ENCODE measurements around the gene AP2M1. TPM values are rescaled to one million over a fixed set of nuclear protein-coding genes. Genes with fewer than 3 reads are reported as not detected.

The AP2M1 gene
- total and polyA plus RNA-seq, 10 of the 15 experiments (the other 5 are each of a cell fraction or from before 2014, with no cell fraction given), result 65.6 to 356 (median 161) TPM

GRCh38 chr3:184230603-184231528 lies 56.2 kb downstream of the AP2M1 start:
- in situ Hi-C loops (cut with MboI), result no loop called here
- Histone ChIP-seq H3K27me3 (replicated peaks in 1 of 2; ENCODE audit: control insufficient read depth in 2 of 2, insufficient read depth in 2 of 2, low read length in 1 of 2) (peaks cover 16 to 18% of the 10 kb centered on the region in 2 experiments), H3K4me3 (no peak overlapping the region), H2AFZ (ENCODE audit: control insufficient read depth, low read depth, low read length) (no peak overlapping the region), H3K4me1 (ENCODE audit: control insufficient read depth, insufficient read depth, low read length) (no peaks in the 10 kb centered on the region), H3K79me2 (ENCODE audit: control insufficient read depth, insufficient read depth, low read length) (no peaks in the 10 kb centered on the region), H3K9ac (ENCODE audit: control insufficient read depth, insufficient read depth, low read length) (no peak overlapping the region), H4K20me1 (ENCODE audit: control insufficient read depth, insufficient read depth) (no peaks in the 10 kb centered on the region), H3K9me3 (replicated peaks; ENCODE audit: control insufficient read depth, insufficient read depth, low read length) (no peaks in the 10 kb centered on the region), H3K4me2 (ENCODE audit: control insufficient read depth, insufficient read depth) (no peak overlapping the region), H3K27ac (ENCODE audit: control insufficient read depth, insufficient read depth) (no peak overlapping the region), H3K36me3 (ENCODE audit: control insufficient read depth in 2 of 2, insufficient read depth in 2 of 2, low read length in 1 of 2) (no peaks in the 10 kb centered on the region)
- intact Hi-C loops (cut with micrococcal nuclease; ENCODE audit: unreplicated experiment), result no loop called here
- TF ChIP-seq JUNB (IDR thresholded peaks at IDR 0.05) (no peak), SUZ12 (IDR thresholded peaks at IDR 0.05; ENCODE audit: unreplicated experiment) (peak; percentile 86)
- POLR2A ChIA-PET, result interaction anchor here (0.7 kb wide), 1 partner anchor 46 kb away, joined by 5 read pairs; no protein-coding TSS in a partner anchor
- 11% methylated on average over 53 of the region's 79 CpGs for WGBS (ENCODE audit: insufficient coverage, insufficient replicate concordance, low lambda C conversion rate, missing lambda C conversion rate)
- DNase-seq (ENCODE audit: low read depth, low spot score) (no peak), ATAC-seq (no peak), FAIRE-seq (no peak)
- BruUV-seq (replicated peaks), result no TSS peak
- CTCF ChIA-PET, result no interaction called here
- SMC1A ChIA-PET (ENCODE audit: uncharacterized antibody, unreplicated experiment), result no interaction called here
- RAD21 ChIA-PET (ENCODE audit: unreplicated experiment), result interaction anchor here (1.0 kb wide), 1 partner anchor 10 kb away, joined by 4 read pairs; no protein-coding TSS in a partner anchor

- CTCF ChIA-PET, result interaction anchor here (1.0 kb wide), 1 partner anchor 57 kb away, joined by 3 read pairs; no protein-coding TSS in a partner anchor
- H3K27ac ChIP-seq (ENCODE audit: control insufficient read depth, insufficient read depth), result no peak overlapping the region
- RAD21 ChIA-PET (ENCODE audit: unreplicated experiment), result no interaction called here
- H3K36me3 ChIP-seq (ENCODE audit: control insufficient read depth in 2 of 2, insufficient read depth in 2 of 2, low read length in 1 of 2), result no peaks in the 10 kb centered on the region
- no peak overlapping the region for H2AFZ ChIP-seq (ENCODE audit: control insufficient read depth, low read depth, low read length)
- no peak overlapping the region for H3K4me2 ChIP-seq (ENCODE audit: control insufficient read depth, insufficient read depth)
- TF ChIP-seq EED (IDR thresholded peaks at IDR 0.05; ENCODE audit: low read depth), result no peak
- TF ChIP-seq FOXK2 (IDR thresholded peaks at IDR 0.05), result no peak
- TF ChIP-seq MXI1 (IDR thresholded peaks at IDR 0.05; ENCODE audit: low read depth, low read length), result no peak
- no peak for TF ChIP-seq ATF3 (IDR thresholded peaks at IDR 0.05; ENCODE audit: borderline replicate concordance, extremely low read depth, low read depth, low read length)
- peaks cover 16 to 18% of the 10 kb centered on the region in 2 experiments for H3K27me3 ChIP-seq (replicated peaks in 1 of 2; ENCODE audit: control insufficient read depth in 2 of 2, insufficient read depth in 2 of 2, low read length in 1 of 2)
- ATAC-seq (no peak), DNase-seq (ENCODE audit: low read depth, low spot score) (no peak), FAIRE-seq (no peak)
- SMC1A ChIA-PET (ENCODE audit: uncharacterized antibody, unreplicated experiment), result no interaction called here
- POLR2A ChIA-PET, result no interaction called here
- intact Hi-C loops (cut with micrococcal nuclease; ENCODE audit: unreplicated experiment) (no loop called here), in situ Hi-C loops (cut with MboI) (no loop called here)
- H3K4me3 ChIP-seq, result no peak overlapping the region
- no peaks in the 10 kb centered on the region for H3K79me2 ChIP-seq (ENCODE audit: control insufficient read depth, insufficient read depth, low read length)
- H4K20me1 ChIP-seq (ENCODE audit: control insufficient read depth, insufficient read depth), result no peaks in the 10 kb centered on the region
- no TSS peak for BruUV-seq (replicated peaks)
- H3K9ac ChIP-seq (ENCODE audit: control insufficient read depth, insufficient read depth, low read length), result no peak overlapping the region
- 65% methylated on average over 3 of the region's 3 CpGs for WGBS (ENCODE audit: insufficient coverage, insufficient replicate concordance, low lambda C conversion rate, missing lambda C conversion rate)
- H3K4me1 ChIP-seq (ENCODE audit: control insufficient read depth, insufficient read depth, low read length), result no peaks in the 10 kb centered on the region
- no peaks in the 10 kb centered on the region for H3K9me3 ChIP-seq (replicated peaks; ENCODE audit: control insufficient read depth, insufficient read depth, low read length)
Observed at GRCh38 chr3:184231671-184232070, 57.0 kb downstream of the AP2M1 start.

Data from GM12878 (cell line).